Effector memory CD4-positive, alpha-beta T cell (primary cell): ENCODE measurements around the gene METTL9.
"Not testable (repeated sequence)": the region's sequence is repeated elsewhere in the genome, so short reads cannot be mapped to it uniquely, and the experiment has no call there.

ENCODE experiments used
- DNase-seq, 3 donors: peaks; one replicate each; pipeline ENCODE4 v3.0.0-alpha.2; 2020
- H3K27ac ChIP-seq: 2 replicates; pipeline ENCODE4 v1.7.0; 2013; ENCODE audit warnings: mild to moderate bottlenecking, low read length, moderate library complexity; ENCODE audit not compliant: insufficient read depth, poor library complexity, severe bottlenecking
- H3K27me3 ChIP-seq: replicated peaks from 2 replicates; pipeline ENCODE4 v1.7.0; 2013; ENCODE audit warnings: mild to moderate bottlenecking, low read length; ENCODE audit not compliant: insufficient read depth, control insufficient read depth, poor library complexity, severe bottlenecking
- H3K36me3 ChIP-seq: 2 replicates; pipeline ENCODE4 v1.7.0; 2013; ENCODE audit warnings: mild to moderate bottlenecking, low read length, moderate library complexity; ENCODE audit not compliant: control insufficient read depth, insufficient read depth
- H3K4me1 ChIP-seq: 2 replicates; pipeline ENCODE4 v1.7.0; 2013; ENCODE audit warnings: low read length, mild to moderate bottlenecking; ENCODE audit not compliant: control insufficient read depth, insufficient read depth, poor library complexity, severe bottlenecking
- H3K4me3 ChIP-seq: 2 replicates; pipeline ENCODE4 v1.7.0; 2013; ENCODE audit warnings: low read length, low read depth, mild to moderate bottlenecking; ENCODE audit not compliant: insufficient read depth, poor library complexity, severe bottlenecking
- H3K9me3 ChIP-seq: 2 replicates; pipeline ENCODE4 v1.7.0; 2013; ENCODE audit warnings: mild to moderate bottlenecking, low read length, moderate library complexity; ENCODE audit not compliant: control insufficient read depth

The METTL9 gene

DNA sequence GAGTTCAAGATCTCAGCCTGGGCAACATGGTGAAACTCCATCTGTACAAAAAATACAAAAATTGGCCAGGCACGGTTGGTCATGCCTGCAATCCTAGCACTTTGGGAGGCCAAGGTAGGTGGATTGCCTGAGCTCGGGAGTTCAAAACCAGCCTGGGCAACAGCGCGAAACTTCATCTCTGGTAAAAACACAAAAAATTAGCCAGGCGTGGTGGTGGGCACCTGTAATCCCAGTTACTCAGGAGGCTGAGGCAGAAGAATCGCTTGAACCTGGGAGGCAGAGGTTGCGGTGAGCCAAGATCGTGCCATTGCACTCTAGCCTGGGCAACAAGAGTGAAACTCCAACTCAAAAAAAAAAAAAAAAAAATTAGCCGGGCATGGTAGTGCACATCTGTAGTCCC is 25.9 kb upstream of the METTL9 start:
- not testable (repeated sequence) for DNase-seq, H3K4me3 ChIP-seq, H3K27me3 ChIP-seq, H3K4me1 ChIP-seq, H3K36me3 ChIP-seq, H3K9me3 ChIP-seq, H3K27ac ChIP-seq

DNA sequence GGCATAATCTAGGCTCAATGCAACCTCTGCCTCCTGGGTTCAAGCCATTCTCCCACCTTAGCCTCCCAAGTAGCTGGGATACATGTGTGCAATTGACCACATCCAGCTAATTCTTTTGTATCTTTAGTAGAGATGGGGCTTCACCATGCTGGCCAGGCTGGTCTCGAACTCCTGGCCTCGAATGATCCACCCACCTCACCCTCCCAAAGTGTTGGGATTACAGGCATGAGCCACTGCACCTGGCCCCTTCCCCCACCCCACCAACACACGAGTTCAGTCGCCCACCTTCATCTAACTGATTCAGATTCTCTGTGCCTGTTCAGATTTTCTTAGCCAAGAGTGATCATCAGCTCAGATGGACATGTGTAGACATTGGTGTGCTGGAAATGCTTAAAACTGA is 25.0 kb upstream of the METTL9 start:
- no peak for DNase-seq
- Histone ChIP-seq H3K27me3 (no peaks in the 10 kb centered on the region), H3K4me3 (no peak overlapping the region), H3K4me1 (no peaks in the 10 kb centered on the region), H3K27ac (no peak overlapping the region), H3K9me3 (no peaks in the 10 kb centered on the region), H3K36me3 (no peaks in the 10 kb centered on the region)

- H3K27me3 ChIP-seq, H3K4me1 ChIP-seq, H3K9me3 ChIP-seq, H3K4me3 ChIP-seq, H3K27ac ChIP-seq, H3K36me3 ChIP-seq, DNase-seq: not testable (repeated sequence)
These were observed 23.1 kb upstream of the METTL9 start for GRCh38 chr16:21576323-21576722.

DNA sequence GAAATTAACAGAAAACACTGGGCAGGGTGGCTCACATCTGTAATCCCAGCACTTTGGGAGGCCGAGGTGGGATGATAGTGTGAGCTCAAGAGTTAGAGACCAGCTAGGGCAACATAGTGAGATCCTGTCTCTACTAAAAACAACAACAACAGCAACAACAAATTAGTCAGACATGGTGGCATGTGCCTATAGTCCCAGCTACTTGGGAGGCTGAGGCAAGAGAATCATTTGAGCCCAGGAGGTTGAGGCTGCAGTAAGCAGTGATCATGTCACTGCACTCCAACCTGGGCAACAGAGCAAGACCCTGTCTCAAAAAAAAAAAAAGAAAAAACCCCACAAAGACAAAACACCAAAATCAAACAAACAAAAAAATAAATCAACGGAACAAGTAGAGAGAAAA is 21.9 kb upstream of the METTL9 start:
- not testable (repeated sequence) for H3K9me3 ChIP-seq, H3K4me1 ChIP-seq, H3K36me3 ChIP-seq, DNase-seq, H3K27me3 ChIP-seq, H3K4me3 ChIP-seq, H3K27ac ChIP-seq

DNA sequence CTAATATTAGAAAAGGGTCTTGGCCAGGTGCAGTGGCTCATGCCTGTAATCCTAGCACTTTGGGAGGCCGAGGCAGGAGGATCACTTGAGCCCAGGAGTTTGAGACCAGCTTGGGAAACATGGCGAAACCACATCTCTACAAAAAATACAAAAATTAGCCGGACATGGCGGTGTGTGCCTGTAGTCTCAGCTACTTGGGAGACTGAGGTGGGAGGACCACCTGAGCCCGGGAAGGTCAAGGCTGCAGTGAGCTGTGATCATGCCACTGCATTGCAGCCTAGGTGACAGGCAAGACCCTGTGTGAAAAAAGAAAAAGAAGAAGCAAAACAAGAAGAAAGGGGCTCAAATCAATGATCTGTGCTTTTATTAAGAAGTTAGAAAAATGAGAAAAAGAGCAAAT is 21.1 kb upstream of the METTL9 start:
- not testable (repeated sequence) for H3K4me3 ChIP-seq, DNase-seq, H3K36me3 ChIP-seq, H3K27ac ChIP-seq, H3K4me1 ChIP-seq, H3K27me3 ChIP-seq, H3K9me3 ChIP-seq

DNA sequence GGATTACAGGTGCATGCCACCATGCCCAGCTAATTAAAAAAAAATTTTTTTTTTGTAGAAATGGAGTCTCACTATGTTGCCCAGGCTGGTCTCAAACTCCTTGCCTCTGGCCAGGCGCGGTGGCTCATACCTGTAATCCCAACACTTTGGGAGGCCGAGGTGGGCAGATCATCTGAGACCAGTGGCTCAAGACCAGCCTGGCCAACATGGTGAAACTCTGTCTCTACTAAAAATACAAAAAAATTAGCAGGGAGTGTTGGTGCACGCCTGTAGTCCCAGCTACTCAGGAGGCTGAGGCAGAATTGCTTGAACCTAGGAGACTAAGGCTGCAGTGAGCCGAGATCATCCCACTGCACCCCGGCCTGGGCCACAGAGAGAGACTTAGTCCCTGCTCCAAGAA is 19.2 kb upstream of the METTL9 start:
- H3K4me3 ChIP-seq, H3K4me1 ChIP-seq, H3K27me3 ChIP-seq, H3K27ac ChIP-seq, H3K36me3 ChIP-seq, DNase-seq, H3K9me3 ChIP-seq: not testable (repeated sequence)

- no peak overlapping the region for H3K27ac ChIP-seq
- H3K36me3 ChIP-seq, result no peaks in the 10 kb centered on the region
- H3K27me3 ChIP-seq, result no peaks in the 10 kb centered on the region
- H3K4me1 ChIP-seq, result no peaks in the 10 kb centered on the region
- no peak for DNase-seq
- H3K4me3 ChIP-seq, result no peak overlapping the region
- no peaks in the 10 kb centered on the region for H3K9me3 ChIP-seq
These were observed 18.6 kb upstream of the METTL9 start for GRCh38 chr16:21580807-21581206.

DNA sequence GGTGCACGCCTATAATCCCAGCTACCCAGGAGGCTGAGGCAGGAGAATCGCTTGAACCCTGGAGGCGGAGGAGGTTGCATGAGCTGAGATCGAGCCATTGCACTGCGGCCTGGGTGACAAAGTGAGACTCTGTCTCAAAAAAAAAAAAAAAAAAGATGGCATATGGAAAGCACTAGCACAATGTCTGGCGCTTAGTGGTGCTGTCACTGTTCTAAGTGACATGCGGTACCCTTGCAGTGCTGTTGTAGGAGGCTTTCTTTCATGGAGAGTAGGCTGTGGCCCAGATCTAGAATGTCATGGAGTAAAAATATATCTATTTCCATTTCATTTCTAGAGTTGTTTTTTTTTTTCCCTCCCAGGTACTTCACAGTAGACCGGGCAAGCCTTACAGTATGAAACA is 14.6 kb upstream of the METTL9 start:
- Histone ChIP-seq H3K36me3 (no peaks in the 10 kb centered on the region), H3K9me3 (no peaks in the 10 kb centered on the region), H3K4me1 (no peaks in the 10 kb centered on the region), H3K27me3 (no peaks in the 10 kb centered on the region), H3K27ac (no peak overlapping the region), H3K4me3 (no peak overlapping the region)
- no peak for DNase-seq

DNA sequence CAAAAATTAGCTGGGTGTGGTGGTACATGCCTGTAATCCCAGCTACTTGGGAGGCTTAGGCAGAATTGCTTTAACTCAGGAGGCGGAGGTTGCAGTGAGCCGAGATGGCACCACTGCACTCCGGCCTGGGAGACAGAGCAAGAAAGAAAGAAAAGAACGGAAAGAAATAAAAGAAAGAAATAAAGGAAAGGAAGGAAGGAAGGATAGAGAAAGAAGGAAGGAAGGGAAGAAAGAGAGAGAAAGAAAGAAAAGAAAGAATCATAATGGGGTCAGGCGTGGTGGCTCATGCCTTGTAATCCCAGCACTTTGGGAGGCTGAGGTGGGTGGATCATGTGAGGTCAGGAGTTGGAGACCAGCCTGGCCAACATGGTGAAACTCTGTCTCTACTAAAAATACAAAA is 10.8 kb upstream of the METTL9 start:
- not testable (repeated sequence) for H3K9me3 ChIP-seq, H3K4me3 ChIP-seq, H3K27me3 ChIP-seq, H3K36me3 ChIP-seq, H3K4me1 ChIP-seq, H3K27ac ChIP-seq, DNase-seq

DNA sequence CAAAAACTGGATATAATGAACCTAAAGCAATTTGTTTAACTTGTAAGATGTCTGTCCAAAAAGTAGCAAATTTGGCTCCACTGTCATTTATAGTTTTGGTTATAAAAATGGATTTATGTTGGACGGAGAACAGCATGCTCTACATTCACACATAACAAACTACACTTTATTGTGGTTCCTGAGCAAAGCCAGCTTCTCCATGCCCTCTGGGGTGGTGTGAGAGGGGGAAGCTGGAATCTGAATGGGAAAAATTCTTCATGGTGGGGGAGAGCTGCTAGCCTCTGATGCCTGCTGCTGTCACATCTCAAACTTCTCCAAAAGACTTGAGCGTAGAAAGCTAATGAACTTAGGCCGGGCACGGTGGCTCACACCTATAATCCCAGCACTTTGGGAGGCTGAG is 9.8 kb upstream of the METTL9 start:
- no peak overlapping the region for H3K27ac ChIP-seq
- DNase-seq, result no peak
- H3K4me3 ChIP-seq, result no peak overlapping the region

GRCh38 chr16:21590287-21590686 is 9.1 kb upstream of the METTL9 start:
- Histone ChIP-seq H3K4me1 (no peaks in the 10 kb centered on the region), H3K27ac (no peak overlapping the region), H3K4me3 (no peak overlapping the region), H3K36me3 (no peaks in the 10 kb centered on the region), H3K27me3 (no peaks in the 10 kb centered on the region), H3K9me3 (no peaks in the 10 kb centered on the region)
- no peak for DNase-seq

More for the DNA sequence above, 9.8 kb upstream of the METTL9 start:
- no peaks in the 10 kb centered on the region for H3K4me1 ChIP-seq
- no peaks in the 10 kb centered on the region for H3K9me3 ChIP-seq
- H3K27me3 ChIP-seq, result no peaks in the 10 kb centered on the region
- H3K36me3 ChIP-seq, result no peaks in the 10 kb centered on the region
